NCI-H748 treated with DMSO at 0.1 percent for 48 hours (cell line): Measurements from ENCODE around the gene STK32B.
"Not testable (repeated sequence)": the region's sequence is repeated elsewhere in the genome, so short reads cannot be mapped to it uniquely, and the experiment has no call there.

Experiments
- DNase-seq: peaks from one replicate; lab custom pipeline; 2025; lab: John Stamatoyannopoulos, UW

Gene STK32B

GRCh38 chr4:5162909-5163508 lies 111.7 kb downstream of the STK32B start:
- DNase-seq = no peak

- DNase-seq = no peak
Measured at GRCh38 chr4:5164221-5164912, 113.1 kb downstream of the STK32B start.

GRCh38 chr4:5165420-5166369 lies 114.4 kb downstream of the STK32B start:
- DNase-seq = no peak

GRCh38 chr4:5166377-5166776 lies 115.1 kb downstream of the STK32B start:
- no peak for DNase-seq

GRCh38 chr4:5168891-5169290 lies 117.6 kb downstream of the STK32B start:
- no peak for DNase-seq

- not testable (repeated sequence) for DNase-seq
Measured at GRCh38 chr4:5175836-5176235, 124.6 kb downstream of the STK32B start.

- no peak for DNase-seq
Measured at GRCh38 chr4:5184606-5185005, 133.3 kb downstream of the STK32B start.

GRCh38 chr4:5185551-5185950 lies 134.3 kb downstream of the STK32B start:
- no peak for DNase-seq

GRCh38 chr4:5186271-5187064 lies 135.2 kb downstream of the STK32B start:
- DNase-seq = peak; percentile 19

- DNase-seq = no peak
Measured at GRCh38 chr4:5188130-5188529, 136.8 kb downstream of the STK32B start.

- DNase-seq = no peak
Measured at GRCh38 chr4:5191831-5192230, 140.6 kb downstream of the STK32B start.

GRCh38 chr4:5192271-5192670 lies 141.0 kb downstream of the STK32B start:
- DNase-seq = no peak

- DNase-seq = no peak
Measured at GRCh38 chr4:5192678-5193077, 141.4 kb downstream of the STK32B start.

- DNase-seq = peak; percentile 55
Measured at GRCh38 chr4:5198656-5199541, 147.6 kb downstream of the STK32B start.

GRCh38 chr4:5199912-5200311 lies 148.6 kb downstream of the STK32B start:
- no peak for DNase-seq

- DNase-seq = no peak
Measured at GRCh38 chr4:5200513-5200912, 149.2 kb downstream of the STK32B start.

GRCh38 chr4:5203309-5203992 lies 152.2 kb downstream of the STK32B start:
- DNase-seq = no peak

- no peak for DNase-seq
Measured at GRCh38 chr4:5203993-5204310, 152.7 kb downstream of the STK32B start.

GRCh38 chr4:5204781-5205180 lies 153.5 kb downstream of the STK32B start:
- DNase-seq = peak; percentile 6

GRCh38 chr4:5206016-5206790 lies 154.9 kb downstream of the STK32B start:
- peak; percentile 69 for DNase-seq
